Activated CD8-positive, alpha-beta memory T cell treated with anti-CD3 and anti-CD28 coated beads for 24 hours (primary cell): ENCODE measurements around the gene ELMOD1.
A peak's percentile ranks its signal among the peaks of the same experiment; 100 is the strongest.

Source experiments
- DNase-seq: peaks from one replicate; pipeline ENCODE4 v3.0.0-alpha.2; 2020

ELMOD1 gene

DNA sequence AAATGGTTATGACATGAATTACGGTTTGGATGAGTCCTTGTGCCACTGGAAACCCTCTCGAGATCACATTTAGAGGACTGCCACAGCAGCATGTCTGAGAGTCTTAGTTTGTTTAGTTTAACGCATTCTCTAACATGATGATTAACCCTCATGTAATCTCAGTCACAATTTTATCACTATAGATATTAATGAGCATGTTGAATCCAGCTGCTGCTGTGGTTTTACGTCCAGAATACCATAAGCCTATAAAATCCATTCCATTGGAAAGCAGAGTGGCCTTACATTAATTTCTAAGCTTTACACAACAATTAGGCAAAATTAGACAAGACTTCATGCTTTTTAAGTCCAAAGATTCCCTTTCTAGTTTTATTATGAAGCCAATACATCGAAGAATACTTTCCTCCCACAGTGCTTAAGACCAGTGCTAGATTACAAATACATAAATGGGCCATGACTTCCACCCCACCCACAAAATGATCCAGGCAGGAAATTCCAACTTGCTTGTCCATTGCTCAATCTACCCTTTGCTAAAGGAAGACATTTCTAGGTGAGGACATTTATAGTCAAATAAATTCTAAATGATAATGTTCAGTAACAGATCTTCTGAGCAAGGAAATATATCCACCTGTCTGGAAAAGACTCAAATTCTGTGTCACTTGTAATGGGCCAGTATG lies 3.5 kb upstream of the ELMOD1 start:
- DNase-seq: no peak

DNA sequence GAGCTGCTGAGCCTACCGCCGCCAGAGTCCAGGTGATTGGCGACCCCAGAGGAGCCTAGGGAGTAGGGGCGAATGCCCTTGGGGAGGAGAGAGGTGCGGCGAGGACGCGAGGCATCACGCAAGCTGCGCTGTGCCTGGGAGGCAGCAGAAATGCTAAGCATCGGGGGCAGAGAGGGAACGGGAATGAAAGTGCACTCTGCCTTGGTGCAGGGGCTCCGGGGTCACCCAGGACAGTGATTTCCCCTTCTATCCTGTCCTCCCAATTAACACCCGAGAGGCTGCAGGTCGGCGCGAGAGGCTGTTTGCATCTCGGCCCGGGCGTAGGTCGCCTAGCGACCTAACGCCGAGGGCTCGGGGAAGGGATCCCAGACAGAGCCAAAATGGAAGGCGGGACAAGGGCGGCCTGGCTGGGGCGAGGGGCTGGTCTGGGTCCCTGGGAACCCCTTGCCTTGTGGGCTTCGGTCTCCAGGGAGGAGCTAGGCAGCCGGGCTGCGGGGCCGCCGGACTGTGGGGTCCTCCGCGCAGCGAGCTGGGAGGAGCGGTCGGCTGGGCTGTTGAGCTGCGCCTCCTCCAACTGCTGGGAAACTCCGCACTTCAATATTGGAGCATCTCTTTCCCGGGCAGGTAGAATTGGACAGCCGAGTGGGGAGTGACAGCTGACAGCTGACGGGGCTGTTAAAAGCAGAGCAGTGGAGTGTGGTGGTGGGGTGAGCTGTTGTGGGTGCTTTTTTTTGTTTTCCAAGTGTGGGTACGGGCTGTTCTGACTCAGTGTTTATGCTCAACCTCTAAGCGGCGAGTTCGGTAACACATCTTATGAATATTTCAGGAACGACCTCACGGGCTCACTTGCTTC lies 657 bp downstream of the ELMOD1 start:
- peak; percentile 71 for DNase-seq

DNA sequence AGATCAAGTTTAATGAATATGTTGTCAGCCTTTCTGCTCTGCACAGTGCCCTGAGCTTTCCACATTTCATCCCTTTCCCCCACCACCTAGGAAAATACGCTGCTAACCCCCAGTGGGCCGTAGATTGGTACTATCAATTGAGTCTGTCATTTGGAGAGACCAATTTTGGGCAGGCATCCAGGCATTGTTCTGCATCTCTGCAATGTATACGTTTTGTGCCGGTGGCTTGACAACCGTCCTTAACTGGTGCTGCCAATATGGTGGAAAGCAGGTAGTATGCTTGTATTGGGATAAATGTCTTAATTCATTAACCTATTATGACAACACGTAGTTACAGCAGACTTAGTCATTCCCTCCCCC lies 1.3 kb downstream of the ELMOD1 start:
- DNase-seq: peak; percentile 64

DNA sequence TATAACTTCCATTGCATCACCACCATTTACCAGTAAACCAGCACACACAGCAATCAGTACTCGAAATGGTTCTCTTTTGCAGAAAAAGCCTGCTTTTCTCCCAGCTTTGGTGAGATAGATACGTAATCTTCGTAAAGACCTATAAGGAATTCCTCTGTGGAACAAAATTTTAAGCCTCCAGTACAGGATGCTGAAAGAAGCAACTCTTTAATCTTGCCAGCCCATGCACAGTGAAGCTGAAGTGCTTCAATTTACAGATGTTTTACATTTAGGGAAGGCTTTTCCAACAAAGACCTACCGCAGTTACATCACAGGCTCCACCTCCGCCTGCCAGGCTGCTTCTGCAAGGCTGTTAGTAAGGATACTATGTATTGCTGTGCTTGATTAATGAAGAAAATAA lies 1.9 kb downstream of the ELMOD1 start:
- no peak for DNase-seq

DNA sequence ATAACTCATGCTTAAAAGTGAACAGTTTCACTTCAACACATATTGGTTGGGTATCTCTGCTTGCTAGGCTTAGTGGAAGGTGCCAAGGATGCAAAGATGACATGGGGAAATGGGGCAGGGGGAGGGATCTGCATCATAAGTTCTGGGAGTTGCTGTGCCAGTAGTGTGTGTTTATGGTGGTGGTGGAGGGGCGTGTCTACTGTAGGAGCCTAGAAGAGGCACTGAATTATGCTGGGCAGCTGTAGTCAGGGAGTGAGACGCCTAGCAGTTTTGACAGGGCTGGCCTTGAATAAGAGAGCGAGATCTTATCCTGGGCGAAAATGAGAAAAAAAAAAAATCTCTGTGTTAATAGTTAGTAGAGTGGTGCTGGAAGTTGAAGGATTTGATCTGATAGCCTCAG lies 3.0 kb downstream of the ELMOD1 start:
- DNase-seq: no peak

DNA sequence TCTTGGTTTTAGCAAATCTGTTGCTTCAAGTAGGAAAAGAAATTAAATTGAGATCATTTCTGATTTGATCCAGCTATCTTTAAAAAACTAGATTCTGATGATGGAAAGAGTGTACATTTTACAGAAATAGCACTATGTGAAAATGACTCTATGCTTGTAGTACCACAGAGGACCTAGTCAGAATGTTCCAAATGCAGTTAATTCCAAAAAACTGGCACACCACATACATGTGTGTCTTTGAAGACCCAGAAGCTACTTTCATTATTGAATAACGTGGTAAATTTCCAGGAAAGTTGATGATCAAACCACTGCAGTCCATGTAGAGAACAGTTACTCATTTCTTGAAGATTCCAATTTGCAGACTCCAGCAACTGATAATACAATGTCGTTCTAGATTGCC lies 3.8 kb downstream of the ELMOD1 start:
- no peak for DNase-seq

DNA sequence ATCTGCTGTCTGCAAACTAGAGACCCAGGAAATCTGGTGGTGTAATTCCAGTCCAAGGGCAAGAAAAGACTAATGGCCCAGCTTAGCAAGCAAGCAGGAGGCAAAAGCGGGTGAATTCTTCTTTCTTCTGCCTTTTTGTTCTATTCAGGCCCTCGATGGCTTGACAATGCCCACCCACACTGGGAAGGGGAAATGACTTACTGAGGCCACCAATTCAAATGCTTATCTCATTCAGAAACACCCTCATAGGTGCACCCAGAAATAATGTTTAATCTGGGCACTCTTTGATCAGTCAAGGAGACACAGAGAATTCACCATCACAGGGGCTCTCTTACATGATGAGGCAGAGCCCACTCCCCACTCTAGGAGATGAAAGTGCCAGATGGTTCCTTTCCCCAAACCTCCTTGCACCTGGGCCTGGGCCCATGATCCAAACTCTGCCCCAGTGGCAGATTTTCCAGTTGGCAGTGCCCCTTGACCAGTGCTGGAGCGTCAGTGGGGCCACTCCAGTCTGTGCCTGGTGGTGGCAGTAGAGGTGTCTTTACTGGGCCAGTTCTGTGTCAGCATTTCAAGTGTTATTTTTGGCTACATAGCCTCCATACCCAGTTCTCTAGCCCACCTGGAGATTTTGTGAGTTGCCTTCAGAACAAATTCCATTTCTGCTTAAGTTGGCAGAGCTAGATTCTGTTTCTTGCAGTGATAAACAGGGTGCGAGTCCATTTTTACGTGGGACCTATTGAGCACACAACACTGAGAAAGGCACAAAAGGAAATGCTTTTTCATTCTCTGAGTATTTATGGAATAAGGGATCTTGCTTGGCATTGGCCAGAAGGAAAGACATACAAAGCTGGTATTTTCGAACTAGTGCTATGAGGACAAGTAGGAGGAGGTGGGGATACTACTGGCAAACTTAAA lies 7.5 kb downstream of the ELMOD1 start:
- no peak for DNase-seq

DNA sequence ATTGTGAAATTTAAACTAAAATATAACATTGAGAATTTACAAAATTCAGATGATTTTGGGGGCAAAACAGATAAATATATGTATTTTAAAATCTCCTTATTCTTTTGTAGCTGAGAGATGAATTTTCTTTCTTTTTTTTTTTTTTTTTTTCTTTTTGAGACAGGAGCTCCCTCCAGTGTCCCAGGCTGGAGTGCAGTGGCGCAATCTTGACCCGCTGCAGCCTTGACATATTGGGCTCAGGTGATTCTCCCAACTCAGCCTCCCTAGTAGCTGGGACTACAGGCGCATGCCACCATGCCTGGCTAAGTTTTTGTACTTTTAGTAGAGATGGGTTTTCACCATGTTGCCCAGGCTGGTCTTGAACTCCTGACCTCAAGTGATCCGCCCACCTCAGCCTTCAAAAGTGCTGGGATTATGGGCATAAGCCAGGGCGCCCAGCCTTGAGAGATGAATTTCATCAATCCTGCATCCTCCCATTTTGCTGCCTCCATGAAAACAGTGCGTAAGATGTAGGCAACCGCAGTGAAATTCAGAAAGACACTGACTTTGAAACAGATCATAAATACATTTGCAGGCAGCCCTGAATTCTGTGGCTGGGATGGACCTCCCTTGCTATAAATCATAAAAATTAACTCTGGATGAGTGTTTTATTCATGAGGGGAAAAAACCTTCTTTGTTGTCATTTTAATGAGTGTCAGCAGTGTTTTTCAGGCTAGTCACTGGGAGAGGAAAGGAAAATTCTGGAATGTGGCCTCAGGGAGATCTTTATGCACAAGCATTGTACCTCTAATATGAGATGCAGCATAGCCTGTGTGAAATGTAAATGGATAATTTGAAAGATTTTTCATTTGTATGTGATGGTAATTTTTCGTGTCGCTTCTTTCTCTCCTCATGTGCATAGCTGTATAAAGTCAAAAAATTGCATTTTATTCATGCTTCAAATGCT lies 14.4 kb downstream of the ELMOD1 start:
- no peak for DNase-seq

DNA sequence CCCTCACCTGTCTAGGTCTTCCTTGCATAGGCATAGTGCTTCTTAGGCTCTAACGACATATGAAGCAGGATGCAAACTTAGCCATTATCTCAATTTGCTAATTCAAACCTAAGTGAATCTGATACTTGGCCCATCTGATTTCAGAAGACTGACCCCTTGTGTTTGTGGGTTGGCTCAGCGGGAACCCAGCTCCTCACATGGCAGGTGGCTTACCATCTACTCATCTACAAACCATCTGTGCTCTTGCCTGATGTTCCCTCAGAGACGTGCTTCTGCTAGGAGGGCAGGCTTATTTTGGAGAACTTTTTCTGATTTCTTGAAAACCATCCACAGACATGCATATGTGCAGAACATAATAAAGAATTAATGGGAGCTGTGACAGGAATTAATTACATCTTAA lies 15.2 kb downstream of the ELMOD1 start:
- DNase-seq: no peak

DNA sequence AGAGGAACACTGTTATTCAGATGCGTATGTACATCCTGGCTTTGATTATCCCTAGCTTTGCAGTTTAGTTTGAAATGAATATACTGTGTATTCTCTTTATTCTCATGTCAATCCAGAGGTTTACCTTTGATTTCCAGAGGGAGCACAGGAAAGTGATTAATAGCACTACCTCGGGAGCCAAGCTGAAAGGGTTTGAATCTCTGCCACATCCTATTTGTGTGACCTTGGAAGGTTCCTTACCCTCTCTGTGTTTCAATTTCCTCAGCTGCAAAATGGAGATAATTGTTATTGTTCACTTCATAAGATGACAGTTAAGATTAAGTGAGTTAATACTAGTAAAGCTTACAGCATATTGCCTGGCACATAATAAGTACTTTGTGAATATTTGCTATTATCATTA lies 17.9 kb downstream of the ELMOD1 start:
- DNase-seq: no peak

DNA sequence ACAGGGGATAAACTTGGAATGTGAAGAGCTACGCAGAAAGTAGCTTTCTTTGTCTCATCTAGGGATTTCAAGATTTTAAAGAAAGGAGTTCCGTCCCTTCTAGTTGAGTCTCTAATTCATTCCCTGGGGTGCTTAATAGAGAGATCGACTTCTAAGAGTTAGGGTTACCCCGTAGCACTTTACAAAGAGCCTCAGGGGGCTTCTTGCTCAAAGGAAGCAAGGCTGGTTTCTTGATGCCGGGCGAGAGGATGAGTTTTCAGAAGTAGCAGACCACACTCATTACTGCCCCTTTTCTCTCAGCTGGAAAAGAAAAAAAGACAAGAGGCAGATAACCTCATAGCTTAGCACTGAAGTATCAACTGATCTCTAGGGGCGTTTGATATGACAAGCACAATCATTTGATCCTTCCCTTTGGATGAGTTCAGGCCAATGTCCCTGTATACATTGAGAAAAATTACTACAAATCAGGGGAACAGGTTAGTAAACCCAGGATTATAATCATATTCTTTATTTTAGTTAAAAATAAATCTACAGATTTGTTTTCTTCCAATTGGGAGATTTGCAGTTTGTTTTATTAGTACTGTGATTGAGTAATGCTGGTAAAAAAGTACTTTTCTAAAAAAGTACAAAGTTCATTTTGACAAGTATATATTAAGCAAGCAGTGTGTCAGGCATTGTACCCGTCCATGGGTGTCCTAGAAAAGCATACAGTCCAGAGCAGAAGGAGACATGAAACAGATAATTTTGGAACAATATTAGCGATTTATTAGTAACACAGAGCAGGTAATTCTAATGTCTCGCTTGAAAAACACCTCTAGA lies 18.7 kb downstream of the ELMOD1 start:
- no peak for DNase-seq

DNA sequence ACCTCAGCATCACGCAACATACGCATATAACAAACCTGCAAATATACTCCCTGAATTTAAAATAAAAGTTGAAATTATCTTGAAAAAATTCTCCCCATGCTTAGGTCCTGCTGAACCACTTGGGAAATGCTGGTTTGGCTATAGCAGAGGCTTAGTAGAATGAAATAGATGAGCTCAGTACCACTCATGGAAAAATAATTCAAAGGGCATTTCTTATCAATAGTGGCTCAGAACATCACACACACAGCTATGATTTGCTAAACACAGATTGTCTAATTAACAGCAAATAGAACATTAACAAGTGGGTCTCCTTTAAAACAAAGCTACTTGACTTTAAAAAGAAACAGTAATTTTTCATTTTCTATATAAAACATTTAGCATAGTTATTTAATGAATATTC lies 21.5 kb downstream of the ELMOD1 start:
- no peak for DNase-seq

DNA sequence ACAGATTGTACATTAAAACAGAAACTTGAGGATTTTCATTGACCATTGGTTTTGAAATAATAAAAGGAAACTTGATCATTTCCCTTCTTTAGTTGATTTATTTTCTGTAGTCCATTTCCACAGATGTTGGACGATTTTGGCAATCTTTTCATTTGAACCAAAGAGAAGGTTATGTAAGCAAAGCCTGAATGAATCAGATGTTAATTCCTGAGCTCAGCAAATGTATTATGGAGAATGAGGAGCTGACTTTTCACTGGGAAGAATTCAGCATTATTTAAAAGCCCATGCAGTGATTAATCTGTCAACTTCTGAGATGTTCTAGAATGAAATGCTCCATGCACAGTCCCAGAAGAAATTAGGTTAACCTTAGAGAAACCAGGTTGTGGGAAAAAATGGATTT lies 29.0 kb downstream of the ELMOD1 start:
- no peak for DNase-seq

DNA sequence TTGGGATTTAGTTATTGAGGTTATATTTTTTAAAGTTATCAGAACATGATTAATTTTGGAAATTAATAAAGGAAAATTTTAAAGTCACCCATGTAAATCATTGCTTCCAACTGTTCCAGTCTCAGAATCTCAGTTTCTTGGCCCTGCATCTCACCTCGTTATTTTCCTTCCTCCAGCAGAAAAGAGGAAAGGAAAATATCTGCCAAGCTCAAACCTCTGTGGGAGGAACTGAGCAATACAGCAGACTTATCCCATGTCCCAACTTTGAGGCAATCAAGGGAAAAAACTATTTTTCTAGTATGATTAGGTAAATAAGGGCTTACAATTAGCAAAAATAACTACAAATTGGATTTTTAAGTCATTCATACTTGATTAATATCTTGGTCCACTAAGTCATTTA lies 30.1 kb downstream of the ELMOD1 start:
- DNase-seq: no peak

DNA sequence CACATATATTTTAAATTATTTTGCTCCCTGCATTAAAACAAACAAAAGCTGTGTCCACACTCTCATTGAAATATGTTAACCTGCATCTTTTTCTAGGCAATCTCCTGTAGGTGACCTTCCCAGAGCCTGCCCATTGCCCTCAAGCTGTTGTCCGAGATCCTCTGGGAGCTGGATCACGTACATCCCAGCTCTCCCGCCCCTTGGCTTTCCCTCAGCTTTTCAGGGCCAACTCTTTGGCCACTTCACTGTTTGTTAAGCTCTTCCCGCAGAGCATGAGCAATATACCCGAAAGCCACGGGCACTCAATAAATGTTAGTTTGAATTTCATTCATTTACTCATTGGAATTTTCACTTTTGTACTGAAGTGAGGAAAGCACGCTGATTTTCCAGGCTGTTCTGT lies 32.2 kb downstream of the ELMOD1 start:
- DNase-seq: no peak

DNA sequence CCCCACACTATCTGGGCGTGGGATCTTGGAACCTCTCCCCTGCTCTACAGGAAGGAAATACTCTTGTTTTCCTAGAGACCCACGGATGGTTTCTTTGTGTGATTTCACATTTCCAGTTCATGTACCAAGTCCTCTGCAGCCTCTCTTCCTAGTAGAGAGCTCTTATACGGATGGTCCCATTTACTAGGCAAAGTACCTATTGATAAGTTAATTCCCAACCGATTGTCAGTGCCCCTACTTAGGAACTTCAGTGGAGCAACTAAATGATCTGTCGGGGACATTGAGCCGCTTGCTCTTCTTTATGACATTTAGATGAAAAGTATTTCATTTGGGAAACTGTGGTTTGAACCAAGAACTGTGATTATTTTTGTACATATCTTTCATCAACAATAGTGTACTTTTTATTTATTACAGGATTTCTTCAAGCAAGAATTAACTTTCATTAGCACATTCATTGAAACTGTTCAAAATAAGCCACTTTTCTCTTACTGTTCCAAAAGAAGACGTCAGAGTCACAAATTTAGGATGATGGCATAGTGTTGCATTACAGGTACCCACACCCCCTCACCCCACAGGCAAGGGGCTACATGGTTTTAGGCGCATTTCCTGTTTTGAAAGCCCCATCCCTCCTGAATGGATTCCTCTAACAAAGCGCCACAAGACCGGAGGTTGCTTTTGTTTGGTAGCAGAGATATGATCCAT lies 34.2 kb downstream of the ELMOD1 start:
- no peak for DNase-seq

DNA sequence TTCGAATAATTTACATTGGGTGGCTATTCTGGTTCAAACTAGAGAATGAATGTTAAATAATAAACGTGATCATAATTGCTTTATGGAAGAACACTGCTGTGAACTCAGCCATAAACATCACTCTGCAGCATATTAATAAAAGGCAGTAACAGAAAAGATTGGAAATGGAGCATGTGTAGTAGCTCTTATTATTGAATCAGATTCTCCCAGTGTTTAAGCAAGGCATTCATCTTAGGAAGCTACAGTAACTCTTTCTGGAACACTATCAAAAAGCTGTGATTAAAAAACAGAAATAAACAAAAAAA lies 34.7 kb downstream of the ELMOD1 start:
- no peak for DNase-seq

DNA sequence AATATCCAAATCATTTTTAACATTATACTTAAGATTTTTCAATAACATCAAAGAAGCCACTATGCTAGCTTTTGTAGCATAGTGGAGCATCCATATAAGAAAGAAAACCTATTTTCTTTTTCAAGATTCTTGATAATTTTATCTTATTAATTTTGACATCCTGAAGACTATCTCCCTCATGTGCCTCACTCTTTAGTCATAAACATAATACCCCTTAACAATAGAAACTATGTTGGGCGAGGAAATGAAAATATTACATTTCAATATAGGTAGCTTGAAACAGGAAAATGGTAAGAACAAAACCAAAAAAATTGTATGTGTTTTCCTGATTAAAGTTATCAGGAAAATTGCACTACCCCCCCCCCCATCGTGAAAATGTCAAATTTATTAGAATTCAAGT lies 40.1 kb downstream of the ELMOD1 start:
- DNase-seq: no peak

DNA sequence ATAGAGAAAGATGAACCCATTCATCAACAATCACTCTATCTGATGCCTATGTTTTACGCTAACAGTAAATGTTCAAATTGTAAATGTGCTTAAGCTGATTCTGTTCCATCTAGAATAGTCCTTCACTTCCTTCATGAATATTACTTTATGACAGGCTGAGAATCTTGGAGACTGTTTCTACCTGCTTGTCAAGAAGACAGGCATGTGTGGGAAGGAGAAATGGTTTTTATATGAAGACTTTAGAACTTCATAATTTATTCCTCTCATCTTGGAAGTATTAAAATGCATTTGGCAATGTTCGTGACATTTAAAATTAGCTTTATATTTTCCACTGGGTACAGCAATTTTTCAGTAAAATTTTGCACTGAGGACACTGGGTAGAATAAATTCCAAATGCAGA lies 41.0 kb downstream of the ELMOD1 start:
- DNase-seq: no peak

DNA sequence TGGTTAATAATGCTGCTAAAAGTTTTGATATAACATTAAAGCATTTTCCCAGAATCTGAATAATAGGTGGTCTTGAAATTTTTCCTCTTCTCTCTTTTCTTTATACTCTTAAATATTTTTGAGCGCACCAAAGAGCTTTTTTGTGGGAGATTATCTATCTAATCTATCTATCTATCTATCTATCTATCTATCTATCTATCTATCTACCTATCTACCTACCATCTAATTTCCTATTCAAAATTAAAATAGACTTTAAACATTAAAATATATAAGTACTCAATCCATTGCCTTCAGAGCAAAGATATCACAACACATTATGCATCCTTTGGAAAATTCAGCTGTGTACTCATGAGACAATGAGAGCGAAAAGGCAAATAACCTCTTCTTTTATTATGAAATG lies 55.8 kb downstream of the ELMOD1 start:
- DNase-seq: no peak

DNA sequence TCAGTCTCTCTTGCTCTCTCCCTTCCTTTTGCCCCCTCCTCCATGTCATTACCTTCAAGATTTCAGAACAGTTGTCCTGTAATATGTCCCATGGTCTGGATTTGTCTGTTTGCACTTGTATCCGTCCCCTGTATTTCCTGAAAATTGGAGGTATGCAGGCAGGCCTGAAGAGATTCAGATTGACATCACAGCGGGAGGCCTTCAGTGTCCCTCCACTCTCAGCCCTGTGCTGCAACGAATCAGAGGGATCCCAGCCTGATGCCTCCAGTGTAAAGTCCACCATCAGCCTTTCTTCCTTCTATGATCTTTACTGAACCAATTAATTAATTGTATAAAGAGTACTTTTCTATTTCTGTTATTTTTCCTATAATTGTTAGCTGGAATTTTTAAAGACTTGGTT lies 57.3 kb downstream of the ELMOD1 start:
- DNase-seq: no peak
